Measurements from ENCODE around the gene CLEC4G.

Gene CLEC4G

DNA sequence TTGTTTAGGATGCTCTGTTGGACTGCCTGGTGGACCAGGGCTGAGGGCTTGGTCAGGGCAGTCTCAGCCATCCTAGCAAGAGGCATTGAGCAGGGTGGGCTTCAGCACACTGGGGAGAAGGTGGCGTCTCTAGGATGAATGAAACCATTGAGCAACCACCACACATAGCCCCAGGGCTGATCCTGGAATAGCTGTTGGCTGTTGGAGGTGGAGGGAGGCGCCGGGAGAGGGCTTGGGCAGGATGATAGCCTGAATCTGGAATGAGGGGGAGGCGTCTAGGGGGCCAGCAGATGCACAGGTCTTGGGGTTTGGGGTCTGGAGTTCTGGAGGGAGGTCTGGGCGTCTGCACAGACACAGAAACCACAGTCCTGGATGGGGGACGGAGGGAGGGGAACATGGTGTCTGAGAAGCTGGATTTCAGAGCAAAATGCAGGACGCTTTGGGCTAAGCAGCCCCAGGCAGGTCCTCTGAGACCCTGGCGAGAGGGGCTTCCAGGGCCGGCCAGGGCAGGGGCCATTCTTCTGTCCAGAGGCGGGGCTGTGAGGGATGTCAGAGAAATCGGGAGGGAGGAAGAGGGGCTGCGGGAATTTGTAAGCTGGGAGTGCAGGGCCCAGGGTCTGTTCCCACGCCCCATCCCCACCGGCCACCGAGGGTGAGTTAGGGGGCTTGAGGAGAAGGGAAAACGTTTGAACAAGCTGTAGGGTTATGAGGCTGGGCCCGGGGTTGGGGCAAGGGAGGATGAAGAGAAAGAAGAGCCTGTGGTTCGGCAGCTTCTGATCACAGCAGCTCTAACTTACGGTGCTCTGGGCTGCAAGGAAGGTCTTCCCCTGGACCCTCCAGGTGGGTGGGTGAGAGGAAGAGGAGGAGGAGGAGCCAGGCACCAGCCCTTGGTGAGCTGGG lies 46.1 kb downstream of the CLEC4G start:
- DNase-seq (ENCODE audit: low read depth), result no peak
- no peak overlapping the region for H3K4me3 ChIP-seq (ENCODE audit: low read length)
- TF ChIP-seq, protein P1, sequence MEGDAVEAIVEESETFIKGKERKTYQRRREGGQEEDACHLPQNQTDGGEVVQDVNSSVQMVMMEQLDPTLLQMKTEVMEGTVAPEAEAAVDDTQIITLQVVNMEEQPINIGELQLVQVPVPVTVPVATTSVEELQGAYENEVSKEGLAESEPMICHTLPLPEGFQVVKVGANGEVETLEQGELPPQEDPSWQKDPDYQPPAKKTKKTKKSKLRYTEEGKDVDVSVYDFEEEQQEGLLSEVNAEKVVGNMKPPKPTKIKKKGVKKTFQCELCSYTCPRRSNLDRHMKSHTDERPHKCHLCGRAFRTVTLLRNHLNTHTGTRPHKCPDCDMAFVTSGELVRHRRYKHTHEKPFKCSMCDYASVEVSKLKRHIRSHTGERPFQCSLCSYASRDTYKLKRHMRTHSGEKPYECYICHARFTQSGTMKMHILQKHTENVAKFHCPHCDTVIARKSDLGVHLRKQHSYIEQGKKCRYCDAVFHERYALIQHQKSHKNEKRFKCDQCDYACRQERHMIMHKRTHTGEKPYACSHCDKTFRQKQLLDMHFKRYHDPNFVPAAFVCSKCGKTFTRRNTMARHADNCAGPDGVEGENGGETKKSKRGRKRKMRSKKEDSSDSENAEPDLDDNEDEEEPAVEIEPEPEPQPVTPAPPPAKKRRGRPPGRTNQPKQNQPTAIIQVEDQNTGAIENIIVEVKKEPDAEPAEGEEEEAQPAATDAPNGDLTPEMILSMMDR (conservative IDR thresholded peaks at IDR 0.05; ENCODE audit: low read length), result no peak

DNA sequence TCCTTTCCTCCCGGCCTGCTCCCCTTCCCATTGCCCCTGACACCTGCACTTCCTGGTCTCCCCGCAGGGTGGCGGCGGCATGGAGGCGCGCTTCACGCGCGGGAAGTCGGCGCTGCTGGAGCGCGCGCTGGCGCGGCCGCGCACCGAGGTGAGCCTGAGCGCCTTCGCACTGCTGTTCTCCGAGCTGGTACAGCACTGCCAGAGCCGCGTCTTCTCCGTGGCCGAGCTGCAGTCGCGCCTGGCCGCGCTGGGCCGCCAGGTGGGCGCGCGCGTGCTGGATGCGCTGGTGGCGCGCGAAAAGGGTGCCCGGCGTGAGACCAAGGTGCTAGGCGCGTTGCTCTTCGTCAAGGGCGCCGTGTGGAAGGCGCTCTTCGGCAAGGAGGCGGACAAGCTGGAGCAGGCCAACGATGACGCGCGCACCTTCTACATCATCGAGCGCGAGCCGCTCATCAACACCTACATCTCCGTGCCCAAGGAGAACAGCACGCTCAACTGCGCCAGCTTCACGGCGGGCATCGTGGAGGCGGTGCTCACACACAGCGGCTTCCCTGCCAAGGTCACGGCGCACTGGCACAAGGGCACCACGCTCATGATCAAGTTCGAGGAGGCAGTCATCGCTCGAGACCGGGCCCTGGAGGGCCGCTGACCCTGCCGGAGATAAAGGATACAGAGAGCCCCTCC lies 49.6 kb downstream of the CLEC4G start:
- DNase-seq (ENCODE audit: low read depth), result no peak
- TF ChIP-seq, protein P1 (conservative IDR thresholded peaks at IDR 0.05; ENCODE audit: low read length), result no peak
- peak overlapping the region; percentile 93 for H3K4me3 ChIP-seq (ENCODE audit: low read length)

DNA sequence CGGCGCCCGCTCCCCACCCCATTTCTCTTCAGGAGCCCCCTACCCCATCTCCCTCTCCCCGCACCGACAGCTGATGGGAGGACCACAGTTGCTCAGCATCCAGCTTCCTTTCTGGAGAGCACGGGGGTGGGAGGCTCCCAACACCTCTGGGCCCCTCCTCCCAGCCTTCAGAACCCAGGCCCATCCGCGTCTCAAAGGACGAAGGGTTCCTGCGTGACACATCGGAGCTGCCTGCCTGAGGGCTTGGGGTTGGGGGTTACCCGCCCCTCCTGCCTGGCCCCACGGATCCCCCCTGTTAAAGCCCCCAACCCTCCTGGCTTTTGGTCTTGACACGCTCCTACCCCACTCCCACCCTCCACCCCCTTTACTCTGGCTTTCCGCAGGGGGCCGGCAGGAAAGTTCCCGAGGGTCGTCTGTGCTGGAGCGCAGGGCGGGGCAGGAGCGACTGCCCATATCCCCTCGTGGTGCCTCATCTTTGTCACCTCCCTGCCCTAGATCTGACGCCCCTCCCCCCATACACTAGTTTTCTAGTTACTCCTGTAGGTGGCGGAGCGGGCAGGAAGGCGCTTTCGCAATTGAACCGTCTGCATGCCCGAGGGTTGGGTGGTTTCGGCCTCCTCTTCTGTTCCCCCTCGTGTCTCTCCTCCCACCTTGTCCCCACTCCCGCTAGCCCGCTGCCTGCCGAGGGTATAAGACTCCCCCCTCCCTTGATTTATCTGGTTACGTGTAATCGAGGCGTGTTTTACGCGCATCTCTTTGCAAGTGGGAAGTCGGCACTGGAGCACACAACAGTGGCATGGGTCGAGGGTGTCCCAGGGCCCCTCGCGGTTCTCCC lies 50.4 kb downstream of the CLEC4G start:
- peak; percentile 71 for DNase-seq (ENCODE audit: low read depth)
- TF ChIP-seq, protein P1 (conservative IDR thresholded peaks at IDR 0.05; ENCODE audit: low read length), result peak; percentile 66
- peak overlapping the region; percentile 93 for H3K4me3 ChIP-seq (ENCODE audit: low read length)

DNA sequence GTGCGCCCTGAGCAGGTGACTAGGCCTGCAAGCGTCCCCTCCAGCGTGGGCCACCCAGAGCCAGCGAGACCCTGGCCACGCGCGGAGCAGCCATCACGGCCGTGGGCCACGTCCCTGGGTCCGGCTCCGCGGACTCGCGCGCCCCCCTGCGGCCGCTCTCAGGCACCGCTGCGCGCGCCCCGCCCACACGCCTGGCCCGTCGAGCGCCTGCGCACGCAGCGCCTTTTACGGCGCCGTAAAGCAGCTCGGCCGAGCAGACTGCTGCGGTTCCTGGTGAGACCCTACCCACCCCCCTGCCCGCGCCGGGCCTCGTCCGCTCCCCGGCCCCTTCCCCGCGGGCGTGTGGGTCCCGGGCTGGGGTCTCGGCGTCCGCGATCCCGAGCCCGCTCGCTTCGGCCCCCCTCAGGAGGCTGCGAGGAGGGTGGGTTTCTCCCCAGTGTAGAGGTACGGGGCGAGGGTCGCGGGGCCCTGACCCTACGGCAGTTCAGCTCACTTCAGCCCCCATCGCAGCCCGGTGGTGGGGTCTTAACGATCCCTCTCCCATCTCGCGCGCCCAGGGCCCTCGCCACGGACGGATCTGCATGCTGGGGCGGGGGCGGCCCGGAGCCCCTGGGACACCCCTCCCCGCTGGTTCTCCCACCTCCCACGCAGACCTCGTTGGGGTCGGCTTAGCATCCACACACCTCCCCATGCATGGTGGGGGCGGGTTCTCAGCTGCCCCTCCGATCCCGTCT lies 51.1 kb downstream of the CLEC4G start, which contains the start of gene TRAPPC5:
TSS of gene TRAPPC5 (plus strand) at position 228 of the 734 bp plus-strand sequence. CDS start 1,421 bp downstream, outside the sequence.
- H3K4me3 ChIP-seq (ENCODE audit: low read length), result peak within 1 kb of the TSS; percentile 93
- TF ChIP-seq, protein P1 (conservative IDR thresholded peaks at IDR 0.05; ENCODE audit: low read length), result peak; percentile 39; the same call in 1 of the 2 replicates
- DNase-seq (ENCODE audit: low read depth), result peak; percentile 67

DNA sequence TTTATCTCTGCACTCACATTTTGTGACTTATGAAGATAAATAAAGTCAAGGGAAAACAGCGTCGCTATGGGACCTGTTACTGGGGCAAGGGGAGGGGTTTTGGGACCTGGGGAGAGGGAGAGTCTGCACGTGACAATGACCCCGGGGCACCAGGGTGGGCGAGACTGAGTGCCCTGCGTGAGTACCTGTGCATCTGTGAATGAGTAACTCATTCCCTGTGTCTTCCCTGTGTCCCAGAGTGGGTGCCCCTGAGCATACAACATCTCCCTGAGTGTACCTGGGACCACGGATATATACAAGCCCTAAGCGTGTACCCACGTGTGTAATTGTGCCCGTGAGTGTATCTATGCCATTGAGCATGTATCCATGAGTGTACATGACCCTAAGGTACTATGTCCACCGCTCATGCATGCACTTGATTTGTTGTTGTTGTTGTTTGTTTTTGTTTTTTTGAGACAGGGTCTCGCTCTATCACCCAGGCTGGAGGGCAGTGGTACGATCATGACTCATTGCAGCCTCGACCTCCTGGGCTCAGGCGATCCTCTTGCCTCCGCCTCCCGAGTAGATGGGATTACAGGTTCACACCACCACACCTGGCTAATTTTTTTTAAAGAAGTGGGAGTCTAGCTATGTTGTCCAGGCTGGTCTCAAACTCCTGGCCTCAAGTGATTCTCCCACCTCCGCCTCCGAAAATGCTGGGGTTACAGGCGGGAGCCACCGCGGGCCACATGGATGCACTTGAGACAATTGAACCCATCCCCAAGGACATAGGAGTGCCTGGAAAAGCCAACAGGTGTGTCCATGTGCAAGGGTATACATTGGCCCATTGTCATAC lies 51.9 kb downstream of the CLEC4G start:
- H3K4me3 ChIP-seq (ENCODE audit: low read length), result peak overlapping the region; percentile 43
- TF ChIP-seq, protein P1 (conservative IDR thresholded peaks at IDR 0.05; ENCODE audit: low read length), result no peak
- no peak for DNase-seq (ENCODE audit: low read depth)
